GM12873 (cell line): ENCODE results near the gene HPSE.

Source experiments
- CTCF ChIP-seq: IDR thresholded peaks from 2 replicates; pipeline ENCODE4 v1.5.1; 2012; ENCODE audit warnings: low read depth, mild to moderate bottlenecking, moderate library complexity, low read length, control low read depth; ENCODE audit not compliant: insufficient read depth; ENCODE audit errors: missing control alignments

HPSE gene

DNA sequence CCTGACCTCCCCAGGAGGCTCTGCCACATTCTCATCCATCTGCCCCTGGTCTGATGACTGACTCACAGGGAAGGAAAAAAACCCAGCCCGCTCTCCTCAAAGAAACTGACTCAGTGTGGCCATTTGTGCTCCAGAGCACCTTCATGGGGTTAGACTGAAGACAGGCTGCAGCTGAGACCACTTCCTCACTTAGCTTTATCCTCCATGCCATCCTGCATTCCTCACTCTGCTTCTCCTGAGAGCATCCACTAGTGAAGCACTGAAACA is 35.9 kb upstream of the HPSE start:
- no peak for TF ChIP-seq CTCF

GRCh38 chr4:83369831-83370639 is 35.4 kb upstream of the HPSE start:
- TF ChIP-seq CTCF: no peak

DNA sequence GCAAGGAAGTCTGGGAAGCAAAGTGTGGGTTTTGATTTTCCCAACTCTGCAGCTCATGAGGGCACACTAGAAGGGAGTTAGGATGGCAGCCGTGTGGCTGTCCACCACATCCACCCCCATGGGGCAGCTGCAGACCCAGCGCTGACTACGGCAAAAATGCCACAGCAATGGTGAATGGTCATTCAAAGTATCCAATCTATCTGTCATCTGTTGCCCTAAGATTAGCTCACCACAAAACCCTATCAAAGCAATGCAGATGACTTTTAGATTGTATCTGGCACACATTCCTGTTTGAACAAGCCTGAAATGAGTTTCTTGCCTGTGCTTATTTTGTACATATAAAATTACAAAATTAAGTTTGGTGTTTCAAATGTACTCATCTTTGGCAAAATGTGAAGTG is 29.7 kb upstream of the HPSE start:
- TF ChIP-seq CTCF: no peak

- TF ChIP-seq CTCF: peak; percentile 34
Observed at GRCh38 chr4:83362492-83363329, 28.1 kb upstream of the HPSE start.

GRCh38 chr4:83361416-83362103 is 26.9 kb upstream of the HPSE start:
- TF ChIP-seq CTCF: no peak

GRCh38 chr4:83360018-83360417 is 25.4 kb upstream of the HPSE start:
- no peak for TF ChIP-seq CTCF

DNA sequence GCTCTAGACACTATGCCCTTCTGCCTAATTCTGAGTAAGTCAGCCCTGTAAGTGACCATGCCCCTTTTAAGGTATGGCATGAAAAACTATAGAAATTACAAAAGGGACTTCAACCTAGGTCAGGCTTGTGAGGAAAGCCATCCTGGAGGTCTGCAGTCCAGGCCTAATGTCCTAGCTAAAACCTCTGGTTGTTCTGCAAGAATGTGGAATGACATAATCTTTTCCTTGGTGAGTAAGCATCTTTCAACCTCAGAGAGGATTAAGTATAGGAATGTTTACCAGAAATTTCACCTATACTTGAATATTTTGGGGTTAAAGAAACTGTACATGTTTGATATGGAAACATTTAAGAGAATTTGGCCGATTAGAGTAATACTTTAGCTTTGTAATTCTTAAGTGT is 23.8 kb upstream of the HPSE start:
- no peak for TF ChIP-seq CTCF
